Brain microvascular endothelial cell (primary cell): ENCODE results near the gene AGPAT2.

Experiments used
- DNase-seq: peaks from one replicate; pipeline ENCODE4 v3.0.0-alpha.2; 2020
- H3K27ac ChIP-seq: fragments of 250-450 bp; sonication (Bioruptor Pico); 2 replicates; pipeline ENCODE4 v1.5.1; 2020; ENCODE audit warnings: mild to moderate bottlenecking, moderate library complexity
- H3K27me3 ChIP-seq: fragments of 250-450 bp; sonication (Bioruptor Pico); replicated peaks from 2 replicates; pipeline ENCODE4 v1.5.1; 2020; ENCODE audit warnings: mild to moderate bottlenecking
- H3K36me3 ChIP-seq: fragments of 250-450 bp; sonication (Bioruptor Pico); replicated peaks from 2 replicates; pipeline ENCODE4 v1.5.1; 2020; ENCODE audit warnings: mild to moderate bottlenecking
- H3K4me3 ChIP-seq: 2 replicates; pipeline ENCODE4 v1.5.1; 2011; ENCODE audit warnings: low read depth, mild to moderate bottlenecking, control low read depth, low read length, moderate library complexity
- CTCF ChIP-seq: IDR thresholded peaks from 2 replicates; pipeline ENCODE4 v1.5.1; 2011; ENCODE audit warnings: low read depth, mild to moderate bottlenecking, moderate library complexity, low read length, control low read depth, inconsistent platforms; ENCODE audit errors: missing control alignments
- in situ Hi-C: cut with HindIII; loops from 2 replicates; pipeline ENCODE4 v1.10.0; 2017; ENCODE audit warnings: low sequenced_read_pairs, low pct_ligation_motif_present

The AGPAT2 gene

GRCh38 chr9:136658849-136659535 is 28.3 kb downstream of the AGPAT2 start:
- in situ Hi-C loops: no loop called here
- no peaks in the 10 kb centered on the region for H3K27me3 ChIP-seq
- no peak overlapping the region for H3K4me3 ChIP-seq
- no peak for DNase-seq
- no peak for TF ChIP-seq CTCF
- no peak overlapping the region for H3K27ac ChIP-seq
- no peaks in the 10 kb centered on the region for H3K36me3 ChIP-seq

GRCh38 chr9:136657974-136658848 is 29.0 kb downstream of the AGPAT2 start:
- in situ Hi-C loops: no loop called here
- DNase-seq: no peak
- no peak overlapping the region for H3K4me3 ChIP-seq
- H3K36me3 ChIP-seq: no peaks in the 10 kb centered on the region
- no peaks in the 10 kb centered on the region for H3K27me3 ChIP-seq
- no peak overlapping the region for H3K27ac ChIP-seq
- TF ChIP-seq CTCF: no peak

- Histone ChIP-seq H3K36me3 (no peaks in the 10 kb centered on the region), H3K4me3 (no peak overlapping the region), H3K27ac (no peak overlapping the region), H3K27me3 (no peaks in the 10 kb centered on the region)
- in situ Hi-C loops: no loop called here
- no peak for TF ChIP-seq CTCF
- DNase-seq: no peak
Measured at GRCh38 chr9:136656795-136657611, 30.3 kb downstream of the AGPAT2 start.

- Histone ChIP-seq H3K27ac (no peak overlapping the region), H3K27me3 (no peaks in the 10 kb centered on the region), H3K36me3 (no peaks in the 10 kb centered on the region), H3K4me3 (no peak overlapping the region)
- TF ChIP-seq CTCF: no peak
- DNase-seq: no peak
- in situ Hi-C loops: no loop called here
Measured at GRCh38 chr9:136656183-136656738, 31.0 kb downstream of the AGPAT2 start.

GRCh38 chr9:136655536-136656182 is 31.6 kb downstream of the AGPAT2 start:
- no peak for TF ChIP-seq CTCF
- H3K36me3 ChIP-seq: no peaks in the 10 kb centered on the region
- H3K27me3 ChIP-seq: no peaks in the 10 kb centered on the region

More at GRCh38 chr9:136655536-136656182, 31.6 kb downstream of the AGPAT2 start:
- no peak for DNase-seq
- no peak overlapping the region for H3K27ac ChIP-seq
- no peak overlapping the region for H3K4me3 ChIP-seq
- in situ Hi-C loops: no loop called here
